Measurements from ENCODE around the gene ELAVL4.

DNA sequence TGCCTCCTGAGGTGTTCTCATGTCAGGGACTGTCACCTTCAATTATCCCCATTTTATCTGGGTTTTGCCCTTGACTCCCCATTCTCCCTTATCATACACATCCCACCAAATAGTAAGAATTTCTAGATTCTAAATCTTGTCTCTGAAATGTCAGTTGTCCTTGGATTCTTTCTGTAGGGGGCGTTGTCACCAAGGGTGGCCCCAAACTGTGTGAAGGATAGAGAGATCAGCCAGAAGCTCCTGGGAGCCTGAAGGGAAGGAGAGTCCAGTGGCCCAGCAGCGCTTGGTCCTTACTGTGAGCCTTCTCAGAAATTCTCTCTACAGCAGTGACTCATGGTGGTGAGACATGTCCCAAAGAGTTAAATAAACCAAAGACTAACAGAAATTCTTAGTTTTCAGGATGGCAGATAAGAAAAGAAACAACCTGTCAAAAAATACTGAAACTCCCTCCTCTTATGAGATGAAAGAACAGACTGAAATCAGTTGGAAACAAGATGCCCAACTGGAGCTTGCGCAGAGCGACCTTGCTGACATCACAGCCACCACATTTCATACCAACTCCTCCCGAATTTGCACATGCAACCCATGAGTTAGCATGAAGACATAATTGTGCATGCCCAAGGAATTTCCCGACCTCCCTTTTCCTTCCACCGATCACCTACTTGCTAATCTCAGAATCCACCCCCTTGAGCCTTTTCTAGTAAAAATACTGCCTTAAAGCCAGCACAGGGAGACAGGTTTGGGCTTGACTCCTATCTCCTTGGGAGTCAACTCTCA is 109.8 kb downstream of the ELAVL4 start:
- TF ChIP-seq, protein P1, sequence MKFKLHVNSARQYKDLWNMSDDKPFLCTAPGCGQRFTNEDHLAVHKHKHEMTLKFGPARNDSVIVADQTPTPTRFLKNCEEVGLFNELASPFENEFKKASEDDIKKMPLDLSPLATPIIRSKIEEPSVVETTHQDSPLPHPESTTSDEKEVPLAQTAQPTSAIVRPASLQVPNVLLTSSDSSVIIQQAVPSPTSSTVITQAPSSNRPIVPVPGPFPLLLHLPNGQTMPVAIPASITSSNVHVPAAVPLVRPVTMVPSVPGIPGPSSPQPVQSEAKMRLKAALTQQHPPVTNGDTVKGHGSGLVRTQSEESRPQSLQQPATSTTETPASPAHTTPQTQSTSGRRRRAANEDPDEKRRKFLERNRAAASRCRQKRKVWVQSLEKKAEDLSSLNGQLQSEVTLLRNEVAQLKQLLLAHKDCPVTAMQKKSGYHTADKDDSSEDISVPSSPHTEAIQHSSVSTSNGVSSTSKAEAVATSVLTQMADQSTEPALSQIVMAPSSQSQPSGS (CRISPR knock-in tag; IDR thresholded peaks at IDR 0.05; ENCODE audit: borderline replicate concordance, low read depth) = no peak
- TF ChIP-seq FOXJ3 (CRISPR knock-in tag; IDR thresholded peaks at IDR 0.05; ENCODE audit: borderline replicate concordance) (no peak), SMAD4 (CRISPR knock-in tag; IDR thresholded peaks at IDR 0.05) (no peak)
- TF ChIP-seq, protein P2, sequence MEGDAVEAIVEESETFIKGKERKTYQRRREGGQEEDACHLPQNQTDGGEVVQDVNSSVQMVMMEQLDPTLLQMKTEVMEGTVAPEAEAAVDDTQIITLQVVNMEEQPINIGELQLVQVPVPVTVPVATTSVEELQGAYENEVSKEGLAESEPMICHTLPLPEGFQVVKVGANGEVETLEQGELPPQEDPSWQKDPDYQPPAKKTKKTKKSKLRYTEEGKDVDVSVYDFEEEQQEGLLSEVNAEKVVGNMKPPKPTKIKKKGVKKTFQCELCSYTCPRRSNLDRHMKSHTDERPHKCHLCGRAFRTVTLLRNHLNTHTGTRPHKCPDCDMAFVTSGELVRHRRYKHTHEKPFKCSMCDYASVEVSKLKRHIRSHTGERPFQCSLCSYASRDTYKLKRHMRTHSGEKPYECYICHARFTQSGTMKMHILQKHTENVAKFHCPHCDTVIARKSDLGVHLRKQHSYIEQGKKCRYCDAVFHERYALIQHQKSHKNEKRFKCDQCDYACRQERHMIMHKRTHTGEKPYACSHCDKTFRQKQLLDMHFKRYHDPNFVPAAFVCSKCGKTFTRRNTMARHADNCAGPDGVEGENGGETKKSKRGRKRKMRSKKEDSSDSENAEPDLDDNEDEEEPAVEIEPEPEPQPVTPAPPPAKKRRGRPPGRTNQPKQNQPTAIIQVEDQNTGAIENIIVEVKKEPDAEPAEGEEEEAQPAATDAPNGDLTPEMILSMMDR (IDR thresholded peaks at IDR 0.05) = no peak
- TF ChIP-seq, protein P3, sequence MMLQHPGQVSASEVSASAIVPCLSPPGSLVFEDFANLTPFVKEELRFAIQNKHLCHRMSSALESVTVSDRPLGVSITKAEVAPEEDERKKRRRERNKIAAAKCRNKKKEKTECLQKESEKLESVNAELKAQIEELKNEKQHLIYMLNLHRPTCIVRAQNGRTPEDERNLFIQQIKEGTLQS (CRISPR knock-in tag; conservative IDR thresholded peaks at IDR 0.05) = no peak
